Testis (tissue), 3 donors: ENCODE measurements around the gene TUBAL3. TPM values are rescaled to one million over a fixed set of nuclear protein-coding genes. Genes with fewer than 3 reads are reported as not detected.

ENCODE experiments used
- DNase-seq: peaks from one replicate; pipeline ENCODE4 v3.0.0-alpha.2; 2019
- H3K27ac ChIP-seq, 2 donors: fragments of 200-600 bp; sonication (generic); one replicate each; pipeline ENCODE4 v1.5.1; 2019
- H3K27me3 ChIP-seq: fragments of 200-600 bp; sonication (generic); one replicate; pipeline ENCODE4 v1.5.1; 2019
- H3K36me3 ChIP-seq: fragments of 200-600 bp; sonication (generic); one replicate; pipeline ENCODE4 v1.5.1; 2017; ENCODE audit warnings: low read depth; ENCODE audit errors: missing control alignments
- H3K4me1 ChIP-seq: fragments of 200-600 bp; sonication (generic); one replicate; pipeline ENCODE4 v1.5.1; 2019
- H3K4me3 ChIP-seq, 2 donors: fragments of 200-600 bp; sonication (generic); one replicate each; pipeline ENCODE4 v1.5.1; 2017 to 2019
- H3K9me3 ChIP-seq: fragments of 200-600 bp; sonication (generic); one replicate; pipeline ENCODE4 v1.5.1; 2017
- POLR2A ChIP-seq: fragments of 450-650 bp; IDR thresholded peaks from one replicate; pipeline ENCODE4 v1.6.1; 2017; ENCODE audit warnings: antibody characterized with exemption, mild to moderate bottlenecking, moderate library complexity
- whole genome bisulfite sequencing, 2 donors: methylation state at CpG; one replicate each; pipeline ENCODE4 v1.1.5; 2018; 5-methylcytosine and 5-hydroxymethylcytosine counted together
- intact Hi-C: fragments of 100-400 bp; cut with DNase I; formaldehyde crosslinking; loops from one replicate; pipeline ENCODE4 v1.15.1; 2023; ENCODE audit warnings: low total_unique reads
- polyA plus RNA-seq: library from polyadenylated mRNA; stranded (reverse); fragments of 350-450 nt; fragmentation: Illumina TruSeq; extraction: RNeasy Lipid Tissue Mini Kit (QIAGEN cat#74804); gene quantifications from one replicate; pipeline ENCODE4 v1.2.3, GENCODE V29; 2014; ENCODE audit warnings: low read depth, low replicate concordance; ENCODE audit not compliant: insufficient read depth
- total RNA-seq, 2 donors: library from RNA; depleted of rRNA; stranded (reverse); fragments of >200 nt; gene quantifications; one replicate each; pipeline ENCODE4 v1.2.3, GENCODE V29; 2016
- TF ChIP-seq, protein P1 (sequence below), 3 experiments: fragments of 450-650 bp in 2 of 3; fragments of 200-600 bp in 1 of 3; sonication (generic) in 1 of 3; IDR thresholded peaks; one replicate each; pipeline ENCODE4 v1.5.1; 2016 to 2019; ENCODE audit warnings: antibody characterized with exemption in 3 of 3, mild to moderate bottlenecking in 2 of 3, moderate library complexity in 1 of 3

TUBAL3 gene
- total and polyA plus RNA-seq, 3 donors from 2014 or later, result 0.93 to 5.3 (median 2.5) TPM

DNA sequence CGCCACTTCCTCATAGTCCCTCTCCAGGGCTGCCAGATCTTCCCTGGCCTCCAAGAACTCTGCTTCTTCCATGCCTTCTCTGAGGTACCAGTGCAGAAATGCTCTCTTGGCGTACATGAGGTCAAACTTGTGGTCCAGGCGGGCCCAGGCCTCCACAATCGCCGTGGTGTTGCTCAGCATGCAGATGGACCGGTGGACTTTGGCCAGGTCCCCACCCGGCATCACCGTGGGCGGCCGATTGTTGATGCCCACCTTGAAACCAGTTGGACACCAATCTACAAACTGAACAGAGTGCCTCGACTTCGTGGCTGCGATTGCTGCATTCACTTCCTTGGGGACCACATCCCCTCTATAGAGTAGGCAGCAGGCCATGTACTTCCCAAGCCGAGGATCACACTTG lies 11.1 kb downstream of the TUBAL3 start:
- no peak for TF ChIP-seq POLR2A
- TF ChIP-seq, protein P1, sequence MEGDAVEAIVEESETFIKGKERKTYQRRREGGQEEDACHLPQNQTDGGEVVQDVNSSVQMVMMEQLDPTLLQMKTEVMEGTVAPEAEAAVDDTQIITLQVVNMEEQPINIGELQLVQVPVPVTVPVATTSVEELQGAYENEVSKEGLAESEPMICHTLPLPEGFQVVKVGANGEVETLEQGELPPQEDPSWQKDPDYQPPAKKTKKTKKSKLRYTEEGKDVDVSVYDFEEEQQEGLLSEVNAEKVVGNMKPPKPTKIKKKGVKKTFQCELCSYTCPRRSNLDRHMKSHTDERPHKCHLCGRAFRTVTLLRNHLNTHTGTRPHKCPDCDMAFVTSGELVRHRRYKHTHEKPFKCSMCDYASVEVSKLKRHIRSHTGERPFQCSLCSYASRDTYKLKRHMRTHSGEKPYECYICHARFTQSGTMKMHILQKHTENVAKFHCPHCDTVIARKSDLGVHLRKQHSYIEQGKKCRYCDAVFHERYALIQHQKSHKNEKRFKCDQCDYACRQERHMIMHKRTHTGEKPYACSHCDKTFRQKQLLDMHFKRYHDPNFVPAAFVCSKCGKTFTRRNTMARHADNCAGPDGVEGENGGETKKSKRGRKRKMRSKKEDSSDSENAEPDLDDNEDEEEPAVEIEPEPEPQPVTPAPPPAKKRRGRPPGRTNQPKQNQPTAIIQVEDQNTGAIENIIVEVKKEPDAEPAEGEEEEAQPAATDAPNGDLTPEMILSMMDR (IDR thresholded peaks at IDR 0.05), result no peak
- Histone ChIP-seq H3K4me1 (no peaks in the 10 kb centered on the region), H3K9me3 (no peaks in the 10 kb centered on the region), H3K27ac (no peak overlapping the region), H3K4me3 (no peak overlapping the region), H3K27me3 (no peaks in the 10 kb centered on the region), H3K36me3 (no peaks in the 10 kb centered on the region)
- WGBS, 2 donors, result 95 to 96% methylated on average over 13 to 14 of the region's 14 CpGs
- DNase-seq, result no peak
- intact Hi-C loops, result no loop called here

DNA sequence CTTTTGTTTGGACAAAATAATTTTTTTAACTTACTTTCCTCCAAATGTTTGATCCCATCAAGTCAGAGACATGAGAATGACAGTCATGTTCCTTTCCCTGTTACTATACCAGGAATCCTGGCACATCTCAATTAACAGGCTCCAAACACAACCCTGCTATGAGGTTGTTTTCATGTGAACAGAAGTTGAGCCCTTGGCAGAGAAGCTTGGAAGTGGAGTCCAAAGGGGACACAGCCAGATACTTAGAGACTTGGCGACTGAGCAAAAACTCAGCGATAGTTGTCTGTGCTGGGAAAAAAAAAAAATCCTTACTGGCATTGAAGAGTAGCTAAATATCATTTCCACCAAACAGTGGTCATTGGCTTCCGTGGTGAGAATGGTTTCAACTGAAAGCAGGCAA lies 12.8 kb downstream of the TUBAL3 start:
- H3K27me3 ChIP-seq, result no peaks in the 10 kb centered on the region
- H3K4me1 ChIP-seq, result no peaks in the 10 kb centered on the region
- intact Hi-C loops, result no loop called here
- H3K4me3 ChIP-seq, result no peak overlapping the region
- TF ChIP-seq POLR2A, result no peak
- TF ChIP-seq, protein P1 (IDR thresholded peaks at IDR 0.05), result no peak
- no peaks in the 10 kb centered on the region for H3K9me3 ChIP-seq
- no peaks in the 10 kb centered on the region for H3K36me3 ChIP-seq
- no peak for DNase-seq
- 91 to 93% methylated on average over 3 of the region's 3 CpGs for WGBS, 2 donors
- no peak overlapping the region for H3K27ac ChIP-seq

DNA sequence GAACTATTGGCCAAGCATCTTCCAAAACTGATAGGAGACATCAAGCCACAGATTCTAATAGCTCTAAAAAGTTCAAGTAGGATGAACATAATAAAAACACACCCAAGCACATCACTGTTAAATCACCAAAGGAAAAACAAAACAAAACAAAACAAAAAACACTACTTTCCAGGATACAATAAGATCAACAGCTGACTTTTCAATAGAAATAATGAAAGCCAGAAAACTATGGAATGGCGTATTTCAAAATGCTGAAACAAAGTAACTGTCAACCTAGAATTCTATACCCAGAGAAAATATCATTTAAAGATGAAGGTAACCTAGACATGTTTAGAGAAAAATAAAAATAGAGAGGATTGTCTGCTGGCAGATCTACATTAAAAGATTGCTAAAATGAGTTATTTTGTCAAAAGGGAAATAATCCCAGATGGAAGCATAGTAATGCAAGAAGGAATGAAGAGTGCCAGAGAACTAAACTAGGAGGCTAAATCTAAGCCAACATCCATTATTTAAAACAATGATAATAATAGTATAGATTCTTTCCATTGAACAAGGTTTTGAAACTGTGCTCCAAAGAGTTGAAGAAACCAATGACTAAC lies 13.9 kb downstream of the TUBAL3 start:
- H3K4me3 ChIP-seq, result no peak overlapping the region
- H3K36me3 ChIP-seq, result no peaks in the 10 kb centered on the region
- TF ChIP-seq, protein P1 (IDR thresholded peaks at IDR 0.05), result no peak
- no peak for TF ChIP-seq POLR2A
- no peak for DNase-seq
- H3K9me3 ChIP-seq, result no peaks in the 10 kb centered on the region
- H3K27ac ChIP-seq, result no peak overlapping the region
- no peaks in the 10 kb centered on the region for H3K4me1 ChIP-seq
- 88 to 98% methylated on average over 1 of the region's 1 CpG for WGBS, 2 donors
- intact Hi-C loops, result no loop called here
- H3K27me3 ChIP-seq, result no peaks in the 10 kb centered on the region

DNA sequence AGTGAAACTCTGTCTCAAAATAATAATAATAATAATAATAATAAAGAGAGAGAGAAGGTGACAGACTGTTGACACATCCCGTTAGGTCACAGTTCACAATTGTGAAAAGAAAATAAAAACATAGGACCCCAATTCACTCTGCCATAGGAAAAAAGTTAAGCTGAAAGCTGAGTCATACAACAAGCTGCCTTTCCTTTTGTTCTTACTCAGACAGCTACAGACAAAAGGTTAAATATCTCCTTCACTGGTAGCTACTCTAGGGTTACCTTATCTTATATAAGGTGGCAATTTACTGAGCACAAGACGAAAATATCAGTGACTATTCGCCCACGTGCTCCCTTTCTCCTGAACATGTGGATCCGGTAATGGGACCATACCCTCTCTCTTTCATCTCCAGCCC lies 17.5 kb downstream of the TUBAL3 start:
- no peaks in the 10 kb centered on the region for H3K9me3 ChIP-seq
- no peak for DNase-seq
- no peaks in the 10 kb centered on the region for H3K36me3 ChIP-seq
- TF ChIP-seq POLR2A, result no peak
- TF ChIP-seq, protein P1 (IDR thresholded peaks at IDR 0.05), result no peak
- H3K4me1 ChIP-seq, result no peaks in the 10 kb centered on the region
- H3K27ac ChIP-seq, result no peak overlapping the region
- intact Hi-C loops, result no loop called here
- WGBS, 2 donors, result 83 to 93% methylated on average over 5 of the region's 5 CpGs
- H3K4me3 ChIP-seq, result no peak overlapping the region
- no peaks in the 10 kb centered on the region for H3K27me3 ChIP-seq

- no peak for DNase-seq
- no peaks in the 10 kb centered on the region for H3K9me3 ChIP-seq
- H3K4me1 ChIP-seq, result no peaks in the 10 kb centered on the region
- H3K4me3 ChIP-seq, result no peak overlapping the region
- no peaks in the 10 kb centered on the region for H3K27me3 ChIP-seq
- WGBS, 2 donors, result 87 to 94% methylated on average over 2 of the region's 2 CpGs
- no peaks in the 10 kb centered on the region for H3K36me3 ChIP-seq
- TF ChIP-seq, protein P1 (IDR thresholded peaks at IDR 0.05), result no peak
- TF ChIP-seq POLR2A, result no peak
- no peak overlapping the region for H3K27ac ChIP-seq
- intact Hi-C loops, result no loop called here
Measured at GRCh38 chr10:5385224-5385623, 19.4 kb downstream of the TUBAL3 start.
